Psoas muscle (tissue), 8 donors: ENCODE data around the gene LRRC46. TPM values are rescaled to one million over a fixed set of nuclear protein-coding genes. Genes with fewer than 3 reads are reported as not detected.

ENCODE experiments used
- ATAC-seq, 4 donors: fragments of 200-7000 bp; cut with Tn5 transposase; one replicate each; pipeline ENCODE4 v1.9.1; 2020; ENCODE audit warnings: moderate library complexity in 3 of 4, mild to moderate bottlenecking in 2 of 4
- DNase-seq, 2 donors: peaks; one replicate each; pipeline ENCODE4 v3.0.0-alpha.2; 2020
- H3K27ac ChIP-seq: fragments of 200-600 bp; one replicate; pipeline ENCODE4 v1.8.0; 2022
- H3K27me3 ChIP-seq, 3 donors: fragments of 200-600 bp in 1 of 3; one replicate each; pipeline versions ENCODE4 v1.6.1 to v1.8.0; 2013 to 2022; ENCODE audit warnings: low read length in 2 of 3, mild to moderate bottlenecking in 2 of 3, moderate library complexity in 1 of 3; ENCODE audit not compliant: insufficient read depth in 3 of 3
- H3K36me3 ChIP-seq, 2 donors: fragments of 200-600 bp in 1 of 2; one replicate each; pipeline versions ENCODE4 v1.6.1 to v1.8.0; 2013 to 2022; ENCODE audit warnings: low read depth in 1 of 2, mild to moderate bottlenecking in 1 of 2, moderate library complexity in 1 of 2; ENCODE audit not compliant: insufficient read depth in 1 of 2
- H3K4me1 ChIP-seq: fragments of 200-600 bp; one replicate; pipeline ENCODE4 v1.8.0; 2022
- H3K4me3 ChIP-seq: fragments of 200-600 bp; one replicate; pipeline ENCODE4 v1.8.0; 2022; ENCODE audit warnings: mild to moderate bottlenecking
- H3K9me3 ChIP-seq: fragments of 200-600 bp; one replicate; pipeline ENCODE4 v1.8.0; 2022
- WGBS, 3 donors: extraction: QIAGEN DNeasy Blood & Tissue Kit; methylation state at CpG; one replicate each; pipeline versions ENCODE4 v1.1.6 to v1.1.7; 2013; 5-methylcytosine and 5-hydroxymethylcytosine counted together
- intact Hi-C, 2 donors: fragments of 100-400 bp; cut with DNase I; formaldehyde crosslinking; loops; one replicate each; pipeline versions ENCODE4 v1.11.0 to v1.14.2; 2022
- polyA plus RNA-seq, 3 donors: library from polyadenylated mRNA; stranded (reverse); fragments of 200-250 nt; gene quantifications; one replicate each; pipeline ENCODE4 v1.2.3, GENCODE V29; 2013
- total RNA-seq, 4 donors: library from RNA; stranded (reverse); fragmentation: NEBNext Ultra II Directional in 2 of 4; extraction: Animal tissue kit (Norgen Biotek cat#: 25700) in 2 of 4; gene quantifications; one replicate each; pipeline versions ENCODE4 v1.2.1 to v1.2.4, GENCODE V29; 2021 to 2023
- TF ChIP-seq, protein P1 (sequence below): fragments of 200-600 bp; IDR thresholded peaks from one replicate; pipeline ENCODE4 v1.8.0; 2022; ENCODE audit warnings: antibody characterized with exemption
- donor health status: healthy with polysubstance abuse.
- donor health status: DM: no; HTN: no; CAD: no; lungs with moderate emphysema.
- donor health status: Bipolar disorder and iron deficiency.
- donor health status: healthy.
- donor health status: DM: yes; HTN: yes; CAD: no.
- donor health status: DM: no; HTN: no; CAD: no.
- donor health status: DM: no; HTN: no; CAD: no.
- donor health status: DM: yes; HTN: yes; CAD: no.

LRRC46 gene
- total and polyA plus RNA-seq, 7 donors, result 0.08 to 0.54 (median 0.22) TPM; not detected in 2

- TF ChIP-seq, protein P1, sequence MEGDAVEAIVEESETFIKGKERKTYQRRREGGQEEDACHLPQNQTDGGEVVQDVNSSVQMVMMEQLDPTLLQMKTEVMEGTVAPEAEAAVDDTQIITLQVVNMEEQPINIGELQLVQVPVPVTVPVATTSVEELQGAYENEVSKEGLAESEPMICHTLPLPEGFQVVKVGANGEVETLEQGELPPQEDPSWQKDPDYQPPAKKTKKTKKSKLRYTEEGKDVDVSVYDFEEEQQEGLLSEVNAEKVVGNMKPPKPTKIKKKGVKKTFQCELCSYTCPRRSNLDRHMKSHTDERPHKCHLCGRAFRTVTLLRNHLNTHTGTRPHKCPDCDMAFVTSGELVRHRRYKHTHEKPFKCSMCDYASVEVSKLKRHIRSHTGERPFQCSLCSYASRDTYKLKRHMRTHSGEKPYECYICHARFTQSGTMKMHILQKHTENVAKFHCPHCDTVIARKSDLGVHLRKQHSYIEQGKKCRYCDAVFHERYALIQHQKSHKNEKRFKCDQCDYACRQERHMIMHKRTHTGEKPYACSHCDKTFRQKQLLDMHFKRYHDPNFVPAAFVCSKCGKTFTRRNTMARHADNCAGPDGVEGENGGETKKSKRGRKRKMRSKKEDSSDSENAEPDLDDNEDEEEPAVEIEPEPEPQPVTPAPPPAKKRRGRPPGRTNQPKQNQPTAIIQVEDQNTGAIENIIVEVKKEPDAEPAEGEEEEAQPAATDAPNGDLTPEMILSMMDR, result no peak
- Histone ChIP-seq H3K4me1 (no peaks in the 10 kb centered on the region), H3K27me3 (peaks cover 0 to 16% (median 0%) of the 10 kb centered on the region in 3 donors), H3K36me3 (no peaks in the 10 kb centered on the region), H3K9me3 (no peaks in the 10 kb centered on the region), H3K27ac (no peak overlapping the region), H3K4me3 (peak overlapping the region; percentile 15)
- DNase-seq (no peak), ATAC-seq (peak in 1 of 4 donors; percentile 27)
- intact Hi-C loops, result no loop called here
- WGBS, 3 donors, result 9 to 12% (median 11%) methylated on average over 7 of the region's 7 CpGs
Observed at GRCh38 chr17:47882247-47882646, 50.8 kb downstream of the LRRC46 start.

GRCh38 chr17:47882695-47883588 lies 51.5 kb downstream of the LRRC46 start:
- Histone ChIP-seq H3K27me3 (peaks cover 0 to 11% (median 0%) of the 10 kb centered on the region in 3 donors), H3K9me3 (no peaks in the 10 kb centered on the region), H3K36me3 (no peaks in the 10 kb centered on the region), H3K4me3 (no peak overlapping the region), H3K4me1 (no peaks in the 10 kb centered on the region), H3K27ac (no peak overlapping the region)
- intact Hi-C loops, result no loop called here
- WGBS, 3 donors, result 74 to 87% (median 81%) methylated on average over 9 of the region's 9 CpGs
- ATAC-seq, result peak in 1 of 4 donors; percentile 8
- TF ChIP-seq, protein P1, result no peak
- DNase-seq, result no peak

DNA sequence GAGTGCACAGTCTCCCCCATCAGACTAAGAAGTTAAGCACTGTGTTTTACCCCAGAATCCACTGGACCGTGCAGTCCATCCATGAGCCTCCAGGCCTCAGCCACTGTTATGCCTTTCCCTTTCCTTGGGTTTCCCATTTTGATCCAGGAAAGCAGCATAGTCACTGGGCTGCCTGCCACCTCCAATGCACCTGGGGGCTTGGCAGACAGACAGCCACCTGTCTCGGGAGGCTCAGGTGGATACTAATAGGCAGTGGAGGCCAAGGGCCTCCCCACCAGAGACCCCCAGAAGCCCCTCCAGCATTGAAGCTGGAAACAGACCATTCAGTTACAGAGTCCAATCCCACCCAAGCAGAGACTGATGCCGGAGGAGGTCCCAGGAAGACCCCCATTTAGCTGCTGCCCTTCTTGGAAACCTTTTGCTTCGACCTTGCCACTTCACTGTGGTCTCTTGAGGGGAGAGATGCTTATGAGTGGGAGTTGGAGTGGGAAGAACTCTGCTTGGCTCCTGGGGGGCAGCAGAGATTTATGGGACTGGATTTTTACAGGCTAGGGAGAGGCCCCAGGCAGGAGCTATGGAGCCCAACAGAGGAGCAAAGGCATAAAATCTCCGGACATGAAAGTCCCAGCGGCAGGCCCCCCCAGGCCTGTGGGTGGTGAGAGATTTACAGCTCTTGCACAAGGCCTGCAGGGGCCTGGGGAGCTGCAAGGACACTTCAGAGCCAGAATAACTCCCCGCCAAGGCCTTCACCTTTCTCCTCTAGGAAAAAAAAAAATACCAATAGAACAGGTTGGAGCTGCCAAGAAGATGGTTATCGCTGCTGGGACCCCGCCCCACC lies 52.3 kb downstream of the LRRC46 start:
- WGBS, 3 donors, result 58 to 70% (median 59%) methylated on average over 7 to 9 of the region's 9 CpGs
- Histone ChIP-seq H3K4me1 (no peaks in the 10 kb centered on the region), H3K9me3 (no peaks in the 10 kb centered on the region), H3K27me3 (peaks cover 0 to 7% (median 0%) of the 10 kb centered on the region in 3 donors), H3K36me3 (no peaks in the 10 kb centered on the region), H3K4me3 (no peak overlapping the region), H3K27ac (no peak overlapping the region)
- DNase-seq (no peak), ATAC-seq (no peak)
- intact Hi-C loops, result no loop called here
- TF ChIP-seq, protein P1, result no peak

DNA sequence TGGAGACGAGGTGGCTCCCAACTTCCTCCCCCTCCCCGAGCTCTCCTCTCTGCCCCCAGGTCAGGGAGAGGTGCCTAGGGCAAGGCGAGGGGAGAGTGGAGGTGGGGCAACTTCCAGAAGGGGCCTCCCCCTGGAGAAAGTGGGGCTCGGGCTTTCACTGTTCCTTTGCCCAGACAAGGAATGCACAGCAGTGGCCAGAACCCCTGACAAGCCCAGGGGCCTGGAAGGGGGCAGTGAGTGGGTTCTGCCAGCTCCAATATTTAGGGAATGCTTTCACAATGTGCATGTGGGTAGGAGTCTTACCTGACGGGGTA lies 52.9 kb downstream of the LRRC46 start:
- Histone ChIP-seq H3K27me3 (peaks cover 0 to 7% (median 0%) of the 10 kb centered on the region in 3 donors), H3K36me3 (no peaks in the 10 kb centered on the region), H3K9me3 (no peaks in the 10 kb centered on the region), H3K27ac (no peak overlapping the region), H3K4me3 (no peak overlapping the region), H3K4me1 (no peaks in the 10 kb centered on the region)
- TF ChIP-seq, protein P1, result no peak
- intact Hi-C loops, result no loop called here
- 43 to 47% (median 47%) methylated on average over 4 to 5 of the region's 5 CpGs for WGBS, 3 donors
- DNase-seq (no peak), ATAC-seq (no peak)
